K562 (cell line): Measurements from ENCODE around the gene TDRD12. TPM values are rescaled to one million over a fixed set of nuclear protein-coding genes. Genes with fewer than 3 reads are reported as not detected.

ENCODE experiments used
- ATAC-seq: fragments of 200-7000 bp; cut with Tn5 transposase; 3 replicates; pipeline ENCODE4 v1.9.1; 2020; ENCODE audit warnings: moderate library complexity
- BruUV-seq: library from RNA; stranded (reverse); fragments of 400-500 nt; replicated peaks from 2 replicates; lab custom pipeline; 2021; lab: Mats Ljungman, UMichigan
- CTCF ChIA-PET: fragments of 300-600 bp; formaldehyde crosslinking; extraction: SDS; loops from one replicate; lab custom pipeline; 2021; ENCODE audit warnings: low intra/inter-chr PET ratio; lab: Yijun Ruan, JAX
- POLR2A ChIA-PET: fragments of 300-600, 350-650 bp; sonication (Branson Sonifier 250); formaldehyde crosslinking; extraction: SDS; loops from one replicate; lab custom pipeline; 2021; ENCODE audit warnings: antibody characterized with exemption, inconsistent platforms; lab: Yijun Ruan, JAX
- DNase-seq, 4 experiments: peaks; one replicate each; pipeline versions ENCODE4 v3.0.0 to v3.0.0-alpha.2; 2011 to 2018; ENCODE audit warnings: low spot score in 3 of 4, mixed read lengths in 3 of 4; ENCODE audit errors: extremely low read depth in 1 of 4
- FAIRE-seq: peaks from 2 replicates; lab custom pipeline; 2011; peaks lifted over from hg19 to GRCh38; lab: Jason Lieb, UNC
- H2AFZ ChIP-seq: 2 replicates; pipeline ENCODE4 v1.6.0; 2011; ENCODE audit warnings: low read depth, low read length, control low read depth, inconsistent platforms
- H3K27ac ChIP-seq: fragments of 200-600 bp; 3 replicates; pipeline ENCODE4 v1.8.0; 2011; ENCODE audit warnings: low read depth, mild to moderate bottlenecking, control low read depth, inconsistent platforms, low read length, moderate library complexity, mixed read lengths; ENCODE audit errors: extremely low read depth
- H3K27me3 ChIP-seq, 2 experiments: fragments of 300-600 bp in 1 of 2; 2 replicates in 1 of 2; 3 replicates in 1 of 2; pipeline versions ENCODE4 v1.6.0 to v1.8.0; 2011; ENCODE audit warnings: inconsistent platforms in 2 of 2, low read length in 2 of 2, mild to moderate bottlenecking in 1 of 2, mixed read lengths in 1 of 2, moderate library complexity in 1 of 2; ENCODE audit not compliant: control insufficient read depth in 2 of 2, insufficient read depth in 2 of 2
- H3K36me3 ChIP-seq: fragments of 300-600 bp; 3 replicates; pipeline ENCODE4 v1.8.0; 2011; ENCODE audit warnings: mild to moderate bottlenecking, low read length, inconsistent platforms; ENCODE audit not compliant: control insufficient read depth, insufficient read depth
- H3K4me1 ChIP-seq, 2 experiments: fragments of 200-600 bp in 1 of 2; replicated peaks in 1 of 2; 2 replicates in 1 of 2; 3 replicates in 1 of 2; pipeline versions ENCODE4 v1.5.1 to v1.8.0; 2011; ENCODE audit warnings: inconsistent platforms in 2 of 2, low read length in 2 of 2, mild to moderate bottlenecking in 1 of 2, mixed read lengths in 1 of 2, moderate library complexity in 1 of 2; ENCODE audit not compliant: control insufficient read depth in 2 of 2, insufficient read depth in 2 of 2
- H3K4me2 ChIP-seq: 2 replicates; pipeline ENCODE4 v1.6.1; 2011; ENCODE audit warnings: low read length, control low read depth, inconsistent platforms, mixed read lengths; ENCODE audit not compliant: insufficient read depth
- H3K4me3 ChIP-seq: fragments of 200-600 bp; sonication (generic), shearing (Covaris generic); 2 replicates; pipeline ENCODE4 v1.5.1; 2016; ENCODE audit warnings: control low read depth, inconsistent platforms
- H3K79me2 ChIP-seq: fragments of 200-600 bp; 3 replicates; pipeline ENCODE4 v1.8.0; 2011; ENCODE audit warnings: low read length, inconsistent platforms; ENCODE audit not compliant: control insufficient read depth, insufficient read depth
- H3K9ac ChIP-seq, 2 experiments: 2 replicates each; pipeline versions ENCODE4 v1.6.0 to v1.6.1; 2011; ENCODE audit warnings: low read depth in 2 of 2, low read length in 2 of 2, control low read depth in 1 of 2, inconsistent platforms in 1 of 2, mild to moderate bottlenecking in 1 of 2, mixed read lengths in 1 of 2; ENCODE audit not compliant: insufficient read depth in 1 of 2
- H3K9me1 ChIP-seq: one replicate; pipeline ENCODE4 v1.6.0; 2011; ENCODE audit warnings: inconsistent platforms, mild to moderate bottlenecking, low read length, moderate library complexity; ENCODE audit not compliant: control insufficient read depth, insufficient read depth
- H3K9me3 ChIP-seq: replicated peaks from 2 replicates; pipeline ENCODE4 v1.5.1; 2011; ENCODE audit warnings: low read depth, low read length, inconsistent platforms; ENCODE audit not compliant: control insufficient read depth, insufficient read depth
- H4K20me1 ChIP-seq: replicated peaks from 2 replicates; pipeline ENCODE4 v1.6.1; 2011; ENCODE audit warnings: low read length, inconsistent platforms, mixed read lengths; ENCODE audit not compliant: control insufficient read depth, insufficient read depth
- CEBPB ChIP-seq: fragments of 450-650 bp; IDR thresholded peaks from 2 replicates; pipeline ENCODE4 v1.6.1; 2016; ENCODE audit warnings: missing genetic modification characterization, missing compliant biosample characterization
- CTBP1 ChIP-seq: fragments of 450-650 bp; IDR thresholded peaks from 2 replicates; pipeline ENCODE4 v1.6.1; 2016; ENCODE audit warnings: borderline replicate concordance
- DPF2 ChIP-seq: fragments of 450-650 bp; IDR thresholded peaks from 2 replicates; pipeline ENCODE4 v1.6.1; 2016
- FIP1L1 ChIP-seq: fragments of 200-400 bp; formaldehyde crosslinking; IDR thresholded peaks from 2 replicates; pipeline ENCODE4 v1.6.1; 2018; ENCODE audit warnings: mild to moderate bottlenecking, low read depth, low read length; ENCODE audit not compliant: poor library complexity, severe bottlenecking
- KDM4B ChIP-seq, 2 experiments: fragments of 450-650 bp in 1 of 2; sonication (generic) in 1 of 2; IDR thresholded peaks; 2 replicates each; pipeline ENCODE4 v1.6.1; 2016 to 2017; ENCODE audit warnings: borderline replicate concordance in 2 of 2, antibody characterized with exemption in 1 of 2, low read depth in 1 of 2, mild to moderate bottlenecking in 1 of 2
- MLX ChIP-seq, 2 experiments: fragments of 450-650 bp in 1 of 2; sonication (generic) in 1 of 2; formaldehyde crosslinking; conservative IDR thresholded peaks; 2 replicates each; pipeline versions ENCODE4 v1.4.0 to v1.8.1; 2020 to 2022; ENCODE audit warnings: mild to moderate bottlenecking in 1 of 2, missing genetic modification reagents in 1 of 2
- ZC3H4 ChIP-seq: sonication (generic); formaldehyde crosslinking; IDR thresholded peaks from 2 replicates; pipeline ENCODE4 v1.9.0; 2021; ENCODE audit warnings: missing genetic modification reagents, borderline replicate concordance
- ZNF274 ChIP-seq: IDR thresholded peaks from 2 replicates; pipeline ENCODE4 v1.6.1; 2011; ENCODE audit warnings: low read depth, mild to moderate bottlenecking, low read length, moderate library complexity, borderline replicate concordance
- ZNF589 ChIP-seq: fragments of 200-800 bp; sonication (Bioruptor generic); IDR thresholded peaks from 2 replicates; pipeline ENCODE4 v1.6.1; 2016; ENCODE audit warnings: low read depth, missing genetic modification characterization, missing compliant biosample characterization
- ZNF764 ChIP-seq: fragments of 250-450 bp; sonication (Bioruptor Pico); IDR thresholded peaks from 2 replicates; pipeline ENCODE4 v1.4.0; 2020; ENCODE audit warnings: low read depth, mild to moderate bottlenecking, moderate library complexity
- ZNF830 ChIP-seq: fragments of 250-450 bp; sonication (Bioruptor Pico); IDR thresholded peaks from 2 replicates; pipeline ENCODE4 v1.5.0; 2021; ENCODE audit warnings: mild to moderate bottlenecking
- WGBS: fragments of 100-300 bp; shearing (Covaris generic); methylation state at CpG from one replicate; pipeline ENCODE4 v1.1.6; 2016; ENCODE audit warnings: low coverage, mixed read lengths; ENCODE audit not compliant: insufficient coverage; ENCODE audit errors: missing lambda C conversion rate; 5-methylcytosine and 5-hydroxymethylcytosine counted together
- in situ Hi-C: fragments of 300-500 bp; cut with MboI; formaldehyde crosslinking; loops from 4 replicates; pipeline ENCODE4 v1.15.0; 2018; ENCODE audit warnings: inconsistent platforms, mixed read lengths
- intact Hi-C: fragments of 100-400 bp; cut with micrococcal nuclease; formaldehyde crosslinking; loops from 2 replicates; pipeline ENCODE4 v1.14.2; 2022
- polyA plus RNA-seq, 8 experiments: library from polyadenylated mRNA; depleted of rRNA in 4 of 8; stranded (reverse) in 5 of 8; unstranded in 3 of 8; fragments of >200 nt; fragmentation: Nextera tagmentation in 2 of 8; fragmentation: Illumina TruSeq in 1 of 8; extraction: Ambion mirVana in 2 of 8; extraction: Trizol in 1 of 8; gene quantifications; 2 replicates each; pipeline versions ENCODE4 v1.2.1 to v1.2.3, GENCODE V29; 2011 to 2014; ENCODE audit warnings: inconsistent platforms in 1 of 8, missing spikeins in 1 of 8
- total RNA-seq, 7 experiments: library from RNA; depleted of rRNA in 6 of 7; stranded (reverse); fragments of >200 nt in 6 of 7; fragmentation: Illumina TruSeq in 2 of 7; extraction: Trizol in 2 of 7; gene quantifications; 2 replicates each; pipeline versions ENCODE4 v1.2.1 to v1.2.3, GENCODE V29; 2011 to 2021; ENCODE audit warnings: low replicate concordance in 1 of 7

Gene TDRD12
- total and polyA plus RNA-seq, 9 of the 15 experiments (the other 6 are each of a cell fraction or from before 2014, with no cell fraction given), result 0.03 TPM; not detected in 8

DNA sequence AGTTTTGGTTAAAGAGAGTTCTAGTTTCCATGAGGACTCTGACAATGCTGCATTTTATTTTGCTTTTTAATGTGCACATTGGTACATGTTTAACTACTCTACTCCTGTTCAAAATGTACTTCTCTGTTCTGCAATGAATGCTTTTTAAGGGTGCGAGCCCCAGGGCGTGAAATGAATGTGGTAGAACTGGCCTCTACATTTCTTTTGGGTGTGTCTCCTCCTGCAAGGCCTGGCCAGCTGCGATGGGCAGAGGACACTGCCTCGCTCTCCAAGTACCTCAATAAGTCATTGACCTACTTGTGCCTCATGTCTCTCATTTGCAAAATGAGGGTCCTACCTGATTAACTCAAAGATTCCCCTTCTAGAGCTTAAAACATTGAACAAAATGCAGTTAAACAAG lies 37.2 kb upstream of the TDRD12 start:
- intact Hi-C loops (no loop called here), in situ Hi-C loops (no loop called here)
- Histone ChIP-seq H3K9ac (no peak overlapping the region), H3K27me3 (no peaks in the 10 kb centered on the region), H3K9me3 (no peaks in the 10 kb centered on the region), H4K20me1 (no peaks in the 10 kb centered on the region), H3K79me2 (no peaks in the 10 kb centered on the region), H3K27ac (no peak overlapping the region), H3K4me2 (no peak overlapping the region), H3K9me1 (no peaks in the 10 kb centered on the region), H2AFZ (no peak overlapping the region), H3K36me3 (no peaks in the 10 kb centered on the region), H3K4me1 (peaks cover 3 to 4% of the 10 kb centered on the region in 2 experiments; a peak in 3 of 5 replicates), H3K4me3 (no peak overlapping the region)
- ChIA-PET CTCF (no interaction called here), POLR2A (interaction anchor here (2.4 kb wide), 1 partner anchor 9 kb away, joined by 9 read pairs; the partner anchor contains the start of gene NUDT19)
- DNase-seq (no peak), ATAC-seq (no peak), FAIRE-seq (peak; percentile 51)
- no TSS peak for BruUV-seq
- no peak for TF ChIP-seq DPF2
- TF ChIP-seq ZC3H4 (CRISPR knock-in tag), result no peak
- TF ChIP-seq FIP1L1, result no peak
- no peak for TF ChIP-seq KDM4B (IDR thresholded peaks at IDR 0.05; ENCODE audit: borderline replicate concordance in 2 of 2, low read depth in 1 of 2)
- no peak for TF ChIP-seq ZNF764 (CRISPR knock-in tag)
- TF ChIP-seq CEBPB, result no peak
- TF ChIP-seq ZNF589, result no peak
- no peak for TF ChIP-seq ZNF830 (CRISPR knock-in tag)
- no peak for TF ChIP-seq MLX (CRISPR knock-in tag; conservative IDR thresholded peaks at IDR 0.05)
- TF ChIP-seq CTBP1, result no peak
- TF ChIP-seq ZNF274, result no peak
- WGBS, result 70% methylated on average over 4 of the region's 4 CpGs
